Measurements from ENCODE around the gene PRSS21.

Gene PRSS21

DNA sequence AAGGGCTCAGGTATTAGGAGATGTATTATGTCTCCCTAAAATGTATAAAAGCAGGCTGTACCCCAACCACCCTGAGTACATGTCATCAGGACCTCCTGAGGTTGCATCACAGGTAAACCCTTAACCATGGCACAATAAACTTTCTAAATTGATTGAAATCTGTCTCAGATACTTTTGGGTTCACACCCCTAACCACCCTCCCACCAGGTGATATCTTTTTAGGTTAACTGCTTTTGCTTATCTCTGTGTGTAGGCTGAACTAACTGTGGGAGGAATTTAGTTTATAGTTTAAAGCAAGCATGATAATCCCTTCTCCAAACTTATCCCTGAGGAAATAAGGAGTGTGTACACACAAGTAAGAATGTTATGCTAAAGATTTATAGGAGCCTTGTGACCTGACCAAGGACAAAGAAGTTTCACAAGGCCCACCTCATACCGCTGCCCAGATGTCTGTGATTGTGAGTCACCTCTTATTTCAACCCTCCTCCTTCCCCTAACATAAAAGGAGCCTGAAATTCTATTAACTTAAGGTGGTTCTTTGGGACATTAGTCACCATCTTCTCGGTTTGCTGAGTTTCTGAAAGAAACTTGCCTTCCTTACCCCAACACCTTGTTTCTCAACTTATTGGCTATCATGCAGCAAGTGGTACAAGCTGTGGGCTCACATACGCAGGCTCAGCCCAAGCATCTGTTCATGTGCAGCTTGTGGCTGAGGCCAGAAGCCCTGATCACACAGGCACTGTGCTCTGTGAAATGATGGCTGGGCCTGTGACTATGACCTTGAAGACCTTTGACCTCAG is 29.7 kb downstream of the PRSS21 start:
- peaks cover 33% of the 10 kb centered on the region for H3K27me3 Mint-ChIP-seq
- peak overlapping the region; percentile 26 for H3K27ac Mint-ChIP-seq
- CTCF ChIA-PET, result no interaction called here

DNA sequence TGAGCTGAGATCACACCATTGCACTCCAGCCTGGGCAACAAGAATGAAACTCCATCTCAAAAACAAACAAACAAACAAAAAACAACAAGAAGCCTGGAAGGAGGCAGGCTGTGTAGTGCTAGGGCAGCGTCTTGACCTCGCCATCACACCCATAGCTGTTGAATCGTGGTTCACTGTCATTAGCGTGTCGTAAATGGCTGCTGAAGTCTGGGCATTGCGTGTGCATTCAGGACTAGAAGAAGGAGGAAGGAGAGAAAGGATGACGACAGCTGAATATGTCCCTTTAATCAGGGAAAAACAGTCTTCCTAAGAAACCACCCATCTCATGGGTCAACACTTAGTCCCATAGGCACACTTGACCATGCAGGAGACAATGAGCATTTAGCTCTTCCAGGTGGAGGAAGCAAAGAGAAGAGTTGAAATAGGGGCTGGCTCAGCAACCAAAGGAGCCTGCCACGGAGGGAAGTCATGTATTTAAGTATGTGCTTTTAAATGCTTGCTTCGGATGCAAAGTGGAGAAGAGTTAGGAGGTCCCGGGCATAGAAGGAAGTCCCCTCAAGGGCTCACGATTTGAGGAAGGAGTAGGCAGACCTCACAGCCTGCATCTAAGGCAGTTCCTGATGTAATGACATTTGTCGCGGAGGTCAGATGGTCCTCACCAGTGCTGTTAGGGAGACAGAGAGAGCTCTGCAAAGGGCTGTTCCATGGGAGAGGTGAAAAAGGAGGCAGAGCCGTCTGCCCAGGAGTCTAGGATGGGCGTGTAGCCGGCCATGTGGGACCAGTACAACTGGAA is 32.1 kb downstream of the PRSS21 start:
- no peak overlapping the region for H3K27ac Mint-ChIP-seq
- no peaks in the 10 kb centered on the region for H3K36me3 Mint-ChIP-seq
- CTCF ChIA-PET, result interaction anchor here (0.9 to 2.0 kb wide), 3 partner anchors 10 to 19 kb away, joined by 3 to 9 read pairs (median 4); no protein-coding TSS in a partner anchor
- no peak for DNase-seq
- H3K4me3 Mint-ChIP-seq, result no peak overlapping the region
- peaks cover 44% of the 10 kb centered on the region for H3K27me3 Mint-ChIP-seq
- H3K9me3 Mint-ChIP-seq, result peaks cover 3% of the 10 kb centered on the region
- H3K4me1 Mint-ChIP-seq, result peaks cover 10% of the 10 kb centered on the region

More for the DNA sequence above, 29.7 kb downstream of the PRSS21 start:
- H3K4me1 Mint-ChIP-seq, result peaks cover 22% of the 10 kb centered on the region
- no peaks in the 10 kb centered on the region for H3K9me3 Mint-ChIP-seq
- H3K36me3 Mint-ChIP-seq, result no peaks in the 10 kb centered on the region
- H3K4me3 Mint-ChIP-seq, result no peak overlapping the region
- no peak for DNase-seq

GRCh38 chr16:2852003-2852730 is 35.1 kb downstream of the PRSS21 start:
- H3K4me3 Mint-ChIP-seq, result no peak overlapping the region
- peaks cover 2% of the 10 kb centered on the region for H3K4me1 Mint-ChIP-seq
- DNase-seq, result no peak
- CTCF ChIA-PET, result no interaction called here
- peaks cover 60% of the 10 kb centered on the region for H3K27me3 Mint-ChIP-seq
- peaks cover 4% of the 10 kb centered on the region for H3K36me3 Mint-ChIP-seq
- peaks cover 12% of the 10 kb centered on the region for H3K9me3 Mint-ChIP-seq
- H3K27ac Mint-ChIP-seq, result no peak overlapping the region

- Mint-ChIP-seq H3K4me3 (no peak overlapping the region), H3K9me3 (peaks cover 12% of the 10 kb centered on the region), H3K4me1 (peaks cover 5% of the 10 kb centered on the region), H3K27ac (no peak overlapping the region), H3K36me3 (peaks cover 4% of the 10 kb centered on the region), H3K27me3 (peaks cover 67% of the 10 kb centered on the region)
- no peak for DNase-seq
- CTCF ChIA-PET, result interaction anchor here (0.9 kb wide), 1 partner anchor 11 kb away, joined by 3 read pairs; no protein-coding TSS in a partner anchor
Observed at GRCh38 chr16:2852731-2853507, 35.9 kb downstream of the PRSS21 start.

- Mint-ChIP-seq H3K4me1 (peaks cover 5% of the 10 kb centered on the region), H3K36me3 (peaks cover 4% of the 10 kb centered on the region), H3K27me3 (peaks cover 70% of the 10 kb centered on the region), H3K9me3 (peaks cover 12% of the 10 kb centered on the region), H3K27ac (no peak overlapping the region), H3K4me3 (no peak overlapping the region)
- CTCF ChIA-PET, result interaction anchor here (0.9 to 1.7 kb wide), 2 partner anchors 10 to 15 kb away, joined by 3 to 7 read pairs; no protein-coding TSS in a partner anchor
- no peak for DNase-seq
Observed at GRCh38 chr16:2853531-2854073, 36.6 kb downstream of the PRSS21 start.

DNA sequence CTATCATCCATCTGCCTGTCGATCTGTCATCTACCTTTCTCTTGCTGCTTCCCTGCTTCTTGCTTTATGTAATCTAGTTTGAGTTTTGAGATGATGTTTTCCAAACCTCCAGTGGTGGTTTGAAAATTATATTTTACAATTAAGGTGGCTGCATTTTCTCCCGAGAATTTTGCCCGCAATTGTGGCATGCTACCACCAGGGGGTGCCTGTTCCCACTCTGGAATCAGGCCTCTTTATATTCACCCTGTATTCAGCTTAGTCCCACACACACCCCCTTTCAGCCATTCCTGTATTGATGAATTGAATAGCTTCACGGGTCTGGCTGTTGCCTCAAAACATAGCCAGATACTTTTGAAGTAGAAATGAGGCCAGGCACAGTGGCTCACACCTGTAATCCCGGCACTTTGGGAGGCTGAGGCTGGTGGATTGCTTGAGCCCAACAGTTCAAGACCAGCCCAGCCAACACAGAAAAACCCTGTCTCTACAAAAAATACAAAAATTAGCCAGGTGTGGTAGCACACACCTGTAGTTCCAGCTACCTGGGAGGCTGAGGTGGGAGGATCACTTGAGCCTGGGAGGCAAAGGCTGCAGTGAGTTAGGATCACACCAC is 37.8 kb downstream of the PRSS21 start:
- no peak overlapping the region for H3K27ac Mint-ChIP-seq
- no peak for DNase-seq
- no peak overlapping the region for H3K4me3 Mint-ChIP-seq
- peaks cover 68% of the 10 kb centered on the region for H3K27me3 Mint-ChIP-seq
- H3K4me1 Mint-ChIP-seq, result peaks cover 5% of the 10 kb centered on the region
- CTCF ChIA-PET, result interaction anchor here (1.7 kb wide), 1 partner anchor 13 kb away, joined by 7 read pairs; no protein-coding TSS in a partner anchor
- peaks cover 12% of the 10 kb centered on the region for H3K9me3 Mint-ChIP-seq
- H3K36me3 Mint-ChIP-seq, result peaks cover 4% of the 10 kb centered on the region

DNA sequence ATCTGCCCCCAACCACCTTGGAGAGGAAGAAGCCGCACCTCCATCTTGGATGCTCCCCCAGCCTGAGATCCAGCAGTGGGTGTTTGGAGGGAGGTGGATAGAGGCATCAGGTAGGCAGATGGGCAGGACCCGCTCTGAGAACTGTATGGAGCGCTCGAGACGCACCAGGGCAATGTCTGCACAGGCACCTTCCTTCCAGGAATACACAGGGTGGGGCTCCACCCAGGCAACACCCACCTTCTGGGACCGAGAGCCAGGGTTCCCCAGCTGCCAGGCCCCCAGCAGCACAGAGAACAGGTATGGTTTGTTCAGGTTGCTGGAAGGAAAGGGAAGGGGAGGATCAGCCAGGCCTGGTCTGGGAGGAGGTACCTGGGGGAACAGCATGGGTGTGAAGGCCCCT is 38.5 kb downstream of the PRSS21 start:
- Mint-ChIP-seq H3K9me3 (peaks cover 17% of the 10 kb centered on the region), H3K4me1 (peaks cover 5% of the 10 kb centered on the region), H3K27ac (no peak overlapping the region), H3K4me3 (no peak overlapping the region), H3K27me3 (peaks cover 68% of the 10 kb centered on the region), H3K36me3 (peaks cover 4% of the 10 kb centered on the region)
- CTCF ChIA-PET, result no interaction called here
- DNase-seq, result no peak

DNA sequence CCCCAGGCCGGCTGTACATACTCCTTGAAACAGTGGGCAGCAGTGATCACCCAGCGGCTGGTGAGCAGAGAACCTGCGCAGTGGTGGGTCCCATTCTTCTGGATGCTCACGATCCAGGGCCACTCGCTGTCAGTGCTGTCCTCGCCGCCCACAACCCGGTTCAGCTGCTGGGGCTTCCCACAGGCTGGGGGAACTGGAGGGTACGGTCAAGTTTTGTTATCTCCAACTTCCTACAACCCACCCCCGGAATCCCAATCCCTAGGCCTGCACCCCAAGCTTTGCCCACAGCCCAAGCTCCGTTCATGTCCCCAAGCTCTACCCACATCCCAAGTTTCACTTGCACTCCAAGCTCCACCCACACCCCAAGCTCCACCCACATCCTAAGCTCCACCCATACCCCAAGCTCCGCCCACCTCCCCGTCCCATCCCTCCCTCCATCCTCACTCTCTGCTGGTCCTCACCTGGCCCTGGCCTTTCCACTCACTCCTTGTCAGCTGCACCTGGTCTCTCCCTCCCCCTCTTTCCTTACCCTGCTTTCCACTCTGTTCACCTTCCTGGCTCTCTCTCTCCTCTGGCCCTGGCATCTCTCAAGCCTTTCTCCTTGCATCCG is 39.1 kb downstream of the PRSS21 start:
- Mint-ChIP-seq H3K4me1 (peaks cover 5% of the 10 kb centered on the region), H3K27ac (peak overlapping the region; percentile 70), H3K36me3 (peaks cover 4% of the 10 kb centered on the region), H3K4me3 (no peak overlapping the region), H3K27me3 (peaks cover 68% of the 10 kb centered on the region), H3K9me3 (peaks cover 20% of the 10 kb centered on the region)
- DNase-seq, result peak; percentile 38
- CTCF ChIA-PET, result interaction anchor here (1.1 kb wide), 1 partner anchor 17 kb away, joined by 3 read pairs; no protein-coding TSS in a partner anchor

DNA sequence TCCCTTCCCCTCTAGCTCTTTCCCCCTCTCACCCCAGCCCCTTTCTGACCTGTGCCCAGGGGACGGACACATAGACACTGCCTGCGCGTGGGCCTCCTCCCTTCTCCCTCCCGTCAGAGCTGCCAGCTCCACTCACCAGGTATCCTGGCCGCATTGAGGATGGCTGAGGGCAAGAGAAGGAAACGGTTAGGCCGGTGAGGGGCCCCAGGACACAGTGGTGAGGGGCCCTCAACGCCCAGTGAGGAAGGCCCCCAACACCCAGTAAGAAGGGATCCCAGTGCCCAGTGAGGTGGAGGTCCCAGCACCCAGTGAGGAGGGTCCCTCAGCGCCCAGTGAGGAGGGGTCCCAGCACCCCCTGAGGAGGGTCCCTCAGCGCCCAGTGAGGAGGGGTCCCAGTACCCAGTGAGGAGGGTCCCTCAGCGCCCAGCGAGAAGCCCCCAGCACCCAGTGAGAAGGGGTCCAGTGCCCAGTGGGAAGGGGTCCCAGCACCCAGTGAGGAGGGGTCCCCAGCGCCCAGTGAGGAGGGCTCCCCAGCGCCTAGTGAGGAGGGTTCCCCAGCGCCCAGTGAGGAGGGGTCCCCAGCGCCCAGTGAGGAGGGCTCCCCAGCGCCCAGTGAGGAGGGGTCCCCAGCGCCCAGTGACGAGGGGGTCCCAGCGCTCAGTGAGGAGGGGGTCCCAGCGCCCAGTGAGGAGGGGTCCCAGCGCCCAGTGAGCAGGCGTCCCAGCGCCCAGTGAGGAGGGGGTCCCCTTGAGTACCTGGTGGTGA is 39.8 kb downstream of the PRSS21 start:
- Mint-ChIP-seq H3K27ac (peak overlapping the region; percentile 70), H3K27me3 (peaks cover 64% of the 10 kb centered on the region), H3K4me1 (peaks cover 5% of the 10 kb centered on the region), H3K36me3 (peaks cover 4% of the 10 kb centered on the region), H3K9me3 (peaks cover 24% of the 10 kb centered on the region), H3K4me3 (no peak overlapping the region)
- no peak for DNase-seq
- CTCF ChIA-PET, result interaction anchor here (1.1 kb wide), 1 partner anchor 18 kb away, joined by 3 read pairs; no protein-coding TSS in a partner anchor

- no peak within 1 kb of the TSS for H3K27ac Mint-ChIP-seq
- no peak for DNase-seq
- CTCF ChIA-PET, result interaction anchor here (1.2 kb wide), 1 partner anchor 10 kb away, joined by 3 read pairs; no protein-coding TSS in a partner anchor
- peaks cover 5% of the 10 kb centered on the region for H3K4me1 Mint-ChIP-seq
- peaks cover 4% of the 10 kb centered on the region for H3K36me3 Mint-ChIP-seq
- peaks cover 59% of the 10 kb centered on the region for H3K27me3 Mint-ChIP-seq
- H3K4me3 Mint-ChIP-seq, result peak within 1 kb of the TSS; percentile 39
- H3K9me3 Mint-ChIP-seq, result peaks cover 24% of the 10 kb centered on the region
Observed at GRCh38 chr16:2857451-2858244, 40.6 kb downstream of the PRSS21 start, which contains the start of gene PRSS22. Gene PRSS22 (minus strand): TSS chr16:2858170. CDS start chr16:2858104, 66 bp downstream.

- CTCF ChIA-PET, result interaction anchor here (1.2 kb wide), 1 partner anchor 10 kb away, joined by 3 read pairs; no protein-coding TSS in a partner anchor
- Mint-ChIP-seq H3K4me3 (no peak overlapping the region), H3K27ac (no peak overlapping the region), H3K27me3 (peaks cover 55% of the 10 kb centered on the region), H3K36me3 (peaks cover 4% of the 10 kb centered on the region), H3K4me1 (peaks cover 5% of the 10 kb centered on the region), H3K9me3 (peaks cover 24% of the 10 kb centered on the region)
- no peak for DNase-seq
Observed at GRCh38 chr16:2858245-2859025, 41.4 kb downstream of the PRSS21 start.
